Body of pancreas (tissue), 4 donors: ENCODE results near the gene PER2. TPM values are rescaled to one million over a fixed set of nuclear protein-coding genes. Genes with fewer than 3 reads are reported as not detected.

Experiments used
- ATAC-seq: fragments of 150-250 bp; one replicate; pipeline ENCODE4 v1.9.1; 2016
- DNase-seq, 4 donors: peaks; one replicate each; pipeline ENCODE4 v3.0.0-alpha.2; 2019
- H3K27ac ChIP-seq, 4 donors: fragments of 200-600 bp; sonication (generic); 1 replicate in 3 of 4; 2 replicates in 1 of 4; pipeline versions ENCODE4 v1.5.1 to v1.6.1; 2016 to 2019; ENCODE audit warnings: mild to moderate bottlenecking in 1 of 4, mixed read lengths in 1 of 4, moderate library complexity in 1 of 4
- H3K27me3 ChIP-seq, 2 donors: fragments of 200-600 bp; sonication (generic); one replicate each; pipeline ENCODE4 v1.6.0; 2016; ENCODE audit warnings: mild to moderate bottlenecking in 1 of 2
- H3K36me3 ChIP-seq, 2 donors: fragments of 200-600 bp; sonication (generic); replicated peaks in 1 of 2; 2 replicates each; pipeline ENCODE4 v1.5.1; 2016; ENCODE audit warnings: low read depth in 2 of 2; ENCODE audit not compliant: insufficient read depth in 1 of 2
- H3K4me1 ChIP-seq: fragments of 200-600 bp; sonication (generic); one replicate; pipeline ENCODE4 v1.6.0; 2016
- H3K4me3 ChIP-seq, 2 donors: fragments of 200-600 bp; sonication (generic); 1 replicate in 1 of 2; 2 replicates in 1 of 2; pipeline ENCODE4 v1.5.1; 2016 to 2019
- H3K9me3 ChIP-seq, 3 donors: fragments of 200-600 bp; sonication (generic); 1 replicate in 2 of 3; 2 replicates in 1 of 3; pipeline ENCODE4 v1.5.1; 2016
- POLR2A ChIP-seq, 3 donors: fragments of 450-650 bp; IDR thresholded peaks; one replicate each; pipeline ENCODE4 v1.6.1; 2016; ENCODE audit warnings: antibody characterized with exemption in 3 of 3, mild to moderate bottlenecking in 2 of 3
- WGBS, 2 donors: methylation state at CpG; one replicate each; pipeline ENCODE4 v1.1.5; 2017; 5-methylcytosine and 5-hydroxymethylcytosine counted together
- intact Hi-C: fragments of 100-400 bp; cut with DNase I; formaldehyde crosslinking; loops from one replicate; pipeline ENCODE4 v1.15.1; 2023
- total RNA-seq, 2 donors: library from RNA; depleted of rRNA; stranded (reverse); fragments of >200 nt; gene quantifications; one replicate each; pipeline ENCODE4 v1.1.0, GENCODE V29; 2016
- TF ChIP-seq, protein P1 (sequence below), 7 experiments: fragments of 450-650 bp in 4 of 7; fragments of 200-600 bp in 3 of 7; sonication (generic) in 3 of 7; IDR thresholded peaks; one replicate each; pipeline ENCODE4 v1.5.1; 2016 to 2019; ENCODE audit warnings: antibody characterized with exemption in 7 of 7

Gene PER2
- total RNA-seq, 2 donors from 2014 or later, result 10.9 to 21.8 TPM

DNA sequence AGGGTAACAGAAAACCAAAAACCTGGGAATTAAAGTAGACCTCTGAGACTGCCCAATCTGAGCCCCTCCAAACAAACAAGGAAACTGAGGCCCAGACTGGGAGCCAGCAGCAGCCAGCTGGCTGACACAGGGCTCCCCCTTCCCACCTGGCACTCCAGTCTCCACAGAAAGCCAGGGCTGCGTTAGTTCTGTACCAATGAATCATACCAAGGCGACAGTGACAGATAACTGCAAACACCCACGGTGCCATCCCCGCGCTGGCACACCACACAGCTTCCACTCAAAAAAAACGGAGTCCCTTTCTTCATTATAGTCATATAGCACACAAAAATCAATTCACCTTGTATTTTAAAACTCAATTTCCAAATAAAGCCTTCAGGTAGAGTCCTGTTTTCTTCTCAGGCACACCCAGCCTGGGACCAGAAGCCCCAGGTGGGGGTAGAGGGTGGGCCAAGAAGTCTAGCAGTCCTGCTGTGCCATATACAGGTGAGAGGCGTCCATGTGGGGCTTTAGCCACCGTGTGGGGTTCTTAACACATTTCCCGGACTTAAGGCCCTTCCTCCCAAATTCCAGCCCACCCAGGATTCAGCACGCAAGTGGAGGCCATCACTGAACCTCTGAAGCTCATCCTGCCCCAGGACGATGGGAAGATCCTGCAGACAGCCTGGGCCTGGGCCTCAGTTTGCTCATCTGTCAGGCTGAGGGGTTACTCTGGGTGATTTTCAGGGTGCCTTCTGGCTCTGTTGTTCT, 1.2 kb downstream of the PER2 start:
- 10 to 18% methylated on average over 8 to 11 of the region's 11 CpGs for WGBS, 2 donors
- peak overlapping the region; percentile 96 to 99 (median 98) for H3K27ac ChIP-seq
- no peak for ATAC-seq
- peaks cover 81% of the 10 kb centered on the region for H3K4me1 ChIP-seq
- no peaks in the 10 kb centered on the region for H3K36me3 ChIP-seq
- H3K4me3 ChIP-seq, result peak overlapping the region in 1 of 2 donors; percentile 4
- TF ChIP-seq POLR2A (IDR thresholded peaks at IDR 0.05), result peak in 1 of 3 donors; percentile 4
- TF ChIP-seq, protein P1, sequence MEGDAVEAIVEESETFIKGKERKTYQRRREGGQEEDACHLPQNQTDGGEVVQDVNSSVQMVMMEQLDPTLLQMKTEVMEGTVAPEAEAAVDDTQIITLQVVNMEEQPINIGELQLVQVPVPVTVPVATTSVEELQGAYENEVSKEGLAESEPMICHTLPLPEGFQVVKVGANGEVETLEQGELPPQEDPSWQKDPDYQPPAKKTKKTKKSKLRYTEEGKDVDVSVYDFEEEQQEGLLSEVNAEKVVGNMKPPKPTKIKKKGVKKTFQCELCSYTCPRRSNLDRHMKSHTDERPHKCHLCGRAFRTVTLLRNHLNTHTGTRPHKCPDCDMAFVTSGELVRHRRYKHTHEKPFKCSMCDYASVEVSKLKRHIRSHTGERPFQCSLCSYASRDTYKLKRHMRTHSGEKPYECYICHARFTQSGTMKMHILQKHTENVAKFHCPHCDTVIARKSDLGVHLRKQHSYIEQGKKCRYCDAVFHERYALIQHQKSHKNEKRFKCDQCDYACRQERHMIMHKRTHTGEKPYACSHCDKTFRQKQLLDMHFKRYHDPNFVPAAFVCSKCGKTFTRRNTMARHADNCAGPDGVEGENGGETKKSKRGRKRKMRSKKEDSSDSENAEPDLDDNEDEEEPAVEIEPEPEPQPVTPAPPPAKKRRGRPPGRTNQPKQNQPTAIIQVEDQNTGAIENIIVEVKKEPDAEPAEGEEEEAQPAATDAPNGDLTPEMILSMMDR (IDR thresholded peaks at IDR 0.05), result no peak
- no peaks in the 10 kb centered on the region for H3K27me3 ChIP-seq
- DNase-seq, result peak in 3 of 4 donors; percentile 54 to 59 (median 54)
- H3K9me3 ChIP-seq, result no peaks in the 10 kb centered on the region
- intact Hi-C loops, result no loop called here

DNA sequence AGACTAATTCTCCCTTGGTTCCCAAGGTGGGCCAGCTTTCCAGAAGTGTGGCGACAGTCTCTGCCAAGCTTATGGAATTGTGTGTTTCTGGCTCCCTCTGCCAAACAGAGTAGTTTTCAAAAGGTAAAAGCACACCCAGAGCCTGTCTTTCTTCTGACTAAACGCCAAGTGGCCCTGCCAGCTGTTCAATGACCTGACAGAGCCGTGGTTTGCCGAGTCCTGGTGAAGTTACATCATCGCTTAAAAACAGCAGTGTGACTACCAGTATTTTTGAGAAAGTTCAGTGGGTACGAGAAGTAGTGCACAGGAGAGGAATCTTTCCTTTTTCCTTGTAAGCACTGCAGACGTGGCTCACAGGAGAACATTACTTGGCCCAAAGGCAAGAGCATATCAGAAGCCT, 1.9 kb downstream of the PER2 start:
- no peaks in the 10 kb centered on the region for H3K27me3 ChIP-seq
- no peak overlapping the region for H3K4me3 ChIP-seq
- H3K27ac ChIP-seq, result peak overlapping the region; percentile 96 to 99 (median 98)
- DNase-seq (peak; percentile 89 to 94 (median 92)), ATAC-seq (peak; percentile 48)
- no peaks in the 10 kb centered on the region for H3K36me3 ChIP-seq
- peaks cover 87% of the 10 kb centered on the region for H3K4me1 ChIP-seq
- H3K9me3 ChIP-seq, result no peaks in the 10 kb centered on the region
- TF ChIP-seq, protein P1 (IDR thresholded peaks at IDR 0.05), result peak in 4 of 7 experiments; percentile 18 to 36 (median 21)
- TF ChIP-seq POLR2A (IDR thresholded peaks at IDR 0.05), result peak; percentile 35 to 88 (median 76)
- intact Hi-C loops, result no loop called here
- WGBS, 2 donors, result 6 to 11% methylated on average over 7 of the region's 7 CpGs

DNA sequence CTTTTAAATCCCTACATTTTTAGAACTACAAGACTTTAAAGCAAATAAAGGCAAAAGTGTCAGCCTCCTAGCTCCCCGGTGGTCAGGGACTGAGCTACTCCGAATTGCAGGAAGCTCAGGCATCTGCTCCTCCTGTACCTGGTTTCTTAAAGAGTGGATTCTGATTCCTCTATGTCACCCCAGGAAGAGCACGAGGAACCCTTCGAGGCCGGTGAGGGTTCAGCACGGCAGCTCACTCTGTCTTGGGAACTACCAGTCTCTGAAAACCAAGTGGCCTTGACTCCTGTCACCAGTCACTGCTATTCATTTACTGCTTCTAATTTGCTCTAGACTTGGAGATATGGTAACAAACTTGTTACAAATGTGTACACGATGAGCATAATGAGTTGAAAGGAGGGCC, 2.3 kb downstream of the PER2 start:
- 12 to 19% methylated on average over 7 of the region's 7 CpGs for WGBS, 2 donors
- H3K27me3 ChIP-seq, result no peaks in the 10 kb centered on the region
- peak overlapping the region; percentile 96 to 99 (median 98) for H3K27ac ChIP-seq
- DNase-seq, result peak in 3 of 4 donors; percentile 52 to 60 (median 53)
- peak; percentile 4 for ATAC-seq
- intact Hi-C loops, result no loop called here
- TF ChIP-seq, protein P1 (IDR thresholded peaks at IDR 0.05), result no peak
- TF ChIP-seq POLR2A (IDR thresholded peaks at IDR 0.05), result no peak
- H3K36me3 ChIP-seq, result no peaks in the 10 kb centered on the region
- no peaks in the 10 kb centered on the region for H3K9me3 ChIP-seq
- no peak overlapping the region for H3K4me3 ChIP-seq
- H3K4me1 ChIP-seq, result peaks cover 84% of the 10 kb centered on the region

DNA sequence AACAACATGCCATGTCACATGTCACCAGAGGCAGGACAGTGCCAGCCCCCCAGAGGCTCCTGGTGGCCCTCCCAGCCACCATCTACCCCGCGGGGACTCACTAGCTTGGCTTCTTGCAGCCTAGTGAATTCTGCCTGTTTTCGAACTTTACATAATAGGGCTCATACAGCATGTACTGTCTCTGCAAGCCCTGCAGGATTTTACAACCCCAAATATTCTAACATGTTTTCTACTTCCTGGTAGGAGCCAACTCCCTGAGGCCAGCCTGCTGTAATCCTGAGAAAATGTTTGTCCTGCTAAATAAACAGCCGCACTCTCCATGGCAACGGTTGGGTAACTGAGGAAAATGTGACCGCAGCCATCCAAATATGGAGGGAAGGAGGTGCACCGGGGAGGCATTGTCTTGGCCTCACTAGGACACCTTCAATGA, 2.7 kb downstream of the PER2 start:
- no peak overlapping the region for H3K4me3 ChIP-seq
- TF ChIP-seq, protein P1 (IDR thresholded peaks at IDR 0.05), result peak in 4 of 7 experiments; percentile 31 to 50 (median 40)
- peak in 2 of 3 donors; percentile 60 to 71 for TF ChIP-seq POLR2A (IDR thresholded peaks at IDR 0.05)
- peak overlapping the region; percentile 96 to 99 (median 98) for H3K27ac ChIP-seq
- peak; percentile 94 to 98 (median 94) for DNase-seq
- H3K36me3 ChIP-seq, result no peaks in the 10 kb centered on the region
- H3K9me3 ChIP-seq, result no peaks in the 10 kb centered on the region
- H3K4me1 ChIP-seq, result peaks cover 80% of the 10 kb centered on the region
- no peaks in the 10 kb centered on the region for H3K27me3 ChIP-seq
- 23 to 28% methylated on average over 5 to 7 of the region's 7 CpGs for WGBS, 2 donors
- intact Hi-C loops, result no loop called here
- ATAC-seq, result peak; percentile 66
